ENCODE results near the gene ELL.
"Not testable (repeated sequence)": the region's sequence is repeated elsewhere in the genome, so short reads cannot be mapped to it uniquely, and the experiment has no call there.

GRCh38 chr19:18522862-18523440 lies 1.1 kb upstream of the ELL start:
- not testable (repeated sequence) for TF ChIP-seq TAF1 (IDR thresholded peaks at IDR 0.05; ENCODE audit: low read depth); FOXM1 (IDR thresholded peaks at IDR 0.05; ENCODE audit: borderline replicate concordance, low read depth); RAD21 (IDR thresholded peaks at IDR 0.05; ENCODE audit: low read depth); EGR1 (IDR thresholded peaks at IDR 0.05); CREB1 (IDR thresholded peaks at IDR 0.05; ENCODE audit: low read depth); TCF12 (IDR thresholded peaks at IDR 0.05; ENCODE audit: low read depth)
- peak; percentile 52; the same call in 1 of the 2 replicates for TF ChIP-seq YY1 (IDR thresholded peaks at IDR 0.05; ENCODE audit: low read depth)

Measured in Ishikawa (cell line).